Thoracic aorta (tissue), 2 donors: ENCODE measurements around the gene DYSF. TPM values are rescaled to one million over a fixed set of nuclear protein-coding genes. Genes with fewer than 3 reads are reported as not detected.
"Not testable (repeated sequence)": the region's sequence is repeated elsewhere in the genome, so short reads cannot be mapped to it uniquely, and the experiment has no call there.

Experiments used
- ATAC-seq: fragments of 150-250 bp; one replicate; pipeline ENCODE4 v1.8.0; 2017; ENCODE audit warnings: low read depth; ENCODE audit not compliant: insufficient number of reproducible peaks, low FRiP score
- DNase-seq: peaks from one replicate; pipeline ENCODE4 v3.0.0-alpha.2; 2020; ENCODE audit warnings: low spot score
- H3K27ac ChIP-seq, 2 donors: fragments of 200-600 bp; sonication (generic); 1 replicate in 1 of 2; 2 replicates in 1 of 2; pipeline ENCODE4 v1.5.1; 2016; ENCODE audit warnings: mild to moderate bottlenecking in 2 of 2, moderate library complexity in 2 of 2
- H3K27me3 ChIP-seq: fragments of 200-600 bp; sonication (generic); replicated peaks from 2 replicates; pipeline ENCODE4 v1.6.0; 2016; ENCODE audit warnings: mild to moderate bottlenecking; ENCODE audit not compliant: insufficient read depth
- H3K36me3 ChIP-seq: fragments of 200-600 bp; sonication (generic); one replicate; pipeline ENCODE4 v1.5.1; 2016
- H3K4me1 ChIP-seq, 2 donors: fragments of 200-600 bp; sonication (generic); 1 replicate in 1 of 2; 2 replicates in 1 of 2; pipeline versions ENCODE4 v1.5.1 to v1.6.0; 2016; ENCODE audit warnings: low read depth in 2 of 2, mild to moderate bottlenecking in 1 of 2; ENCODE audit not compliant: control insufficient read depth in 1 of 2
- H3K4me3 ChIP-seq: fragments of 200-600 bp; sonication (generic); 2 replicates; pipeline ENCODE4 v1.5.1; 2016; ENCODE audit warnings: mild to moderate bottlenecking
- H3K9me3 ChIP-seq: fragments of 200-600 bp; sonication (generic); 2 replicates; pipeline ENCODE4 v1.5.1; 2016
- CTCF ChIP-seq: fragments of 200-600 bp; sonication (generic); IDR thresholded peaks from one replicate; pipeline ENCODE4 v1.5.1; 2019; ENCODE audit warnings: antibody characterized with exemption
- total RNA-seq, 2 donors: library from RNA; depleted of rRNA; stranded (reverse); fragments of >200 nt; gene quantifications; one replicate each; pipeline versions ENCODE4 v1.1.0 to v1.2.3, GENCODE V29; 2016

The DYSF gene
- total RNA-seq, 2 donors from 2014 or later: 13.0 to 15.2 TPM

- no peak for TF ChIP-seq CTCF
- H3K27ac ChIP-seq: no peak overlapping the region
- H3K4me3 ChIP-seq: no peak overlapping the region
- peaks cover 13 to 20% of the 10 kb centered on the region in 2 donors for H3K4me1 ChIP-seq
- DNase-seq (no peak), ATAC-seq (no peak)
- no peaks in the 10 kb centered on the region for H3K9me3 ChIP-seq
- H3K36me3 ChIP-seq: no peaks in the 10 kb centered on the region
- H3K27me3 ChIP-seq: no peaks in the 10 kb centered on the region
These were observed 190.5 kb downstream of the DYSF start for GRCh38 chr2:71643674-71644357.

GRCh38 chr2:71646028-71646427 lies 192.7 kb downstream of the DYSF start:
- H3K4me3 ChIP-seq: no peak overlapping the region
- peak; percentile 54 for DNase-seq
- peaks cover 13 to 20% of the 10 kb centered on the region in 2 donors for H3K4me1 ChIP-seq
- H3K27ac ChIP-seq: peak overlapping the region; percentile 27 to 52
- no peaks in the 10 kb centered on the region for H3K27me3 ChIP-seq
- H3K9me3 ChIP-seq: no peaks in the 10 kb centered on the region
- no peaks in the 10 kb centered on the region for H3K36me3 ChIP-seq
- no peak for TF ChIP-seq CTCF
- ATAC-seq: peak; percentile 79

DNA sequence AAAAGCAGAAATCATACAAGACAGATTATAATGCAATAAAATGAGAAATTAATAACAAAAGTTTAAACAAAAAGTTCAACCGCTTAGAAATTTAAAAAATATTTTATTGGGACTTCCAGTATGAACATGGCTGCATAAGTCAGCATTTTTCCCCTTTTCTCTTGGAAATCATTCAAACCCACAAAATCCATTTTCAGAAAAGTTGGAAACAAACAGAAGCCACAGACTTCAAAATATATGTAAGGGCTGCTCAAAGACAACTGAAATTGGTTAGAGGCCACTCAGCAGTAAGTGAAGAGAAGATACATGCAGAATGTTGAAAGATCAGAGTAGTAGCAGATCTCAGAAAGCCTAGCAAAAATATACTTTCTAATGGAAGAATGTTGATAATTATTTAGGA lies 194.0 kb downstream of the DYSF start:
- Histone ChIP-seq H3K27me3 (no peaks in the 10 kb centered on the region), H3K9me3 (no peaks in the 10 kb centered on the region), H3K36me3 (no peaks in the 10 kb centered on the region), H3K27ac (no peak overlapping the region), H3K4me3 (no peak overlapping the region), H3K4me1 (peaks cover 13 to 20% of the 10 kb centered on the region in 2 donors)
- TF ChIP-seq CTCF: no peak
- DNase-seq (no peak), ATAC-seq (no peak)

GRCh38 chr2:71655498-71655897 lies 202.1 kb downstream of the DYSF start:
- no peak overlapping the region for H3K4me3 ChIP-seq
- no peak for TF ChIP-seq CTCF
- no peak for DNase-seq
- peaks cover 16% of the 10 kb centered on the region for H3K9me3 ChIP-seq
- H3K27ac ChIP-seq: no peak overlapping the region
- no peak for ATAC-seq
- no peaks in the 10 kb centered on the region for H3K27me3 ChIP-seq
- H3K36me3 ChIP-seq: no peaks in the 10 kb centered on the region
- H3K4me1 ChIP-seq: no peaks in the 10 kb centered on the region

GRCh38 chr2:71658256-71658655 lies 204.9 kb downstream of the DYSF start:
- not testable (repeated sequence) for H3K27ac ChIP-seq, ATAC-seq, H3K4me3 ChIP-seq, H3K27me3 ChIP-seq, DNase-seq, H3K4me1 ChIP-seq, H3K36me3 ChIP-seq
- peaks cover 16% of the 10 kb centered on the region for H3K9me3 ChIP-seq

- Histone ChIP-seq H3K36me3 (no peaks in the 10 kb centered on the region), H3K27me3 (no peaks in the 10 kb centered on the region), H3K27ac (no peak overlapping the region), H3K9me3 (peaks cover 16% of the 10 kb centered on the region), H3K4me3 (no peak overlapping the region), H3K4me1 (no peaks in the 10 kb centered on the region)
- TF ChIP-seq CTCF: no peak
- DNase-seq: no peak
- ATAC-seq: no peak
These were observed 205.4 kb downstream of the DYSF start for GRCh38 chr2:71658771-71659170.
